SK-N-SH (cell line): ENCODE data around the gene ZNF79. TPM values are rescaled to one million over a fixed set of nuclear protein-coding genes. Genes with fewer than 3 reads are reported as not detected.

Source experiments
- CTCF ChIA-PET: fragments of 300-600, 350-600 bp; formaldehyde crosslinking; extraction: SDS; loops from one replicate; lab custom pipeline; 2021; lab: Yijun Ruan, JAX
- POLR2A ChIA-PET: fragments of 350-600 bp; sonication (Branson Sonifier 250); formaldehyde crosslinking; extraction: SDS; loops from one replicate; lab custom pipeline; 2020; ENCODE audit warnings: antibody characterized with exemption, inconsistent platforms; lab: Yijun Ruan, JAX
- DNase-seq: peaks from one replicate; pipeline ENCODE4 v3.0.0; 2012
- H2AFZ ChIP-seq: fragments of 200-600 bp; sonication (generic); 2 replicates; pipeline ENCODE4 v1.8.1; 2016; ENCODE audit warnings: antibody characterized with exemption, mild to moderate bottlenecking, low read depth
- H3F3A ChIP-seq: fragments of 200-600 bp; sonication (generic); replicated peaks from 2 replicates; pipeline ENCODE3; 2016; ENCODE audit warnings: antibody characterized with exemption, mild to moderate bottlenecking; ENCODE audit not compliant: insufficient read depth
- H3K27ac ChIP-seq, 2 experiments: fragments of 200-500 bp in 1 of 2; fragments of 200-600 bp in 1 of 2; sonication (Bioruptor generic) in 1 of 2; sonication (generic), shearing (Covaris generic) in 1 of 2; 2 replicates each; pipeline versions ENCODE4 v1.5.1 to v1.6.1; 2014 to 2016; ENCODE audit warnings: low read depth in 2 of 2, inconsistent platforms in 1 of 2, low read length in 1 of 2, mild to moderate bottlenecking in 1 of 2, mixed read lengths in 1 of 2
- H3K27me3 ChIP-seq: fragments of 200-600 bp; sonication (generic), shearing (Covaris generic); 2 replicates; pipeline ENCODE4 v1.6.1; 2016; ENCODE audit warnings: mixed run types; ENCODE audit not compliant: insufficient read depth
- H3K36me3 ChIP-seq, 2 experiments: fragments of 200-500 bp in 1 of 2; fragments of 200-600 bp in 1 of 2; sonication (Bioruptor generic) in 1 of 2; sonication (generic) in 1 of 2; replicated peaks in 1 of 2; 2 replicates each; pipeline versions ENCODE3 to v1.5.1; 2014 to 2016; ENCODE audit warnings: low read length in 1 of 2, mild to moderate bottlenecking in 1 of 2; ENCODE audit not compliant: insufficient read depth in 2 of 2, control insufficient read depth in 1 of 2
- H3K4me1 ChIP-seq, 2 experiments: fragments of 200-500 bp in 1 of 2; fragments of 200-600 bp in 1 of 2; sonication (Bioruptor generic) in 1 of 2; sonication (generic), shearing (Covaris generic) in 1 of 2; 2 replicates each; pipeline versions ENCODE4 v1.5.1 to v1.6.1; 2014 to 2016; ENCODE audit warnings: low read depth in 1 of 2, low read length in 1 of 2, mixed run types in 1 of 2; ENCODE audit not compliant: insufficient read depth in 2 of 2, control insufficient read depth in 1 of 2
- H3K4me2 ChIP-seq: fragments of 200-600 bp; sonication (generic), shearing (Covaris generic); 2 replicates; pipeline ENCODE4 v1.6.1; 2017; ENCODE audit warnings: mixed run types
- H3K4me3 ChIP-seq, 2 experiments: fragments of 200-500 bp in 1 of 2; fragments of 200-600 bp in 1 of 2; sonication (Bioruptor generic) in 1 of 2; sonication (generic), shearing (Covaris generic) in 1 of 2; 2 replicates each; pipeline versions ENCODE4 v1.5.1 to v1.8.1; 2014 to 2016; ENCODE audit warnings: low read depth in 2 of 2, inconsistent platforms in 1 of 2, low read length in 1 of 2, mild to moderate bottlenecking in 1 of 2, mixed read lengths in 1 of 2, moderate library complexity in 1 of 2
- H3K79me2 ChIP-seq: fragments of 200-600 bp; sonication (generic); 2 replicates; pipeline ENCODE4 v1.8.1; 2017; ENCODE audit warnings: mild to moderate bottlenecking; ENCODE audit not compliant: insufficient read depth
- H3K9ac ChIP-seq: fragments of 200-600 bp; sonication (generic); 2 replicates; pipeline ENCODE4 v1.6.1; 2017; ENCODE audit warnings: mixed run types
- H3K9me2 ChIP-seq: fragments of 200-600 bp; sonication (generic); 2 replicates; pipeline ENCODE4 v1.6.1; 2017; ENCODE audit warnings: mixed run types
- H3K9me3 ChIP-seq: fragments of 200-600 bp; sonication (generic); 2 replicates; pipeline ENCODE4 v1.6.1; 2017; ENCODE audit warnings: mixed run types, mild to moderate bottlenecking, moderate library complexity
- H4K20me1 ChIP-seq: fragments of 200-600 bp; sonication (generic); 2 replicates; pipeline ENCODE4 v1.6.1; 2017; ENCODE audit warnings: mild to moderate bottlenecking, mixed run types; ENCODE audit not compliant: insufficient read depth
- CTCF ChIP-seq: fragments of 200-600 bp; sonication (generic); IDR thresholded peaks from 2 replicates; pipeline ENCODE4 v1.6.1; 2017; ENCODE audit warnings: antibody characterized with exemption, mild to moderate bottlenecking, moderate library complexity
- ELF1 ChIP-seq: IDR thresholded peaks from 2 replicates; pipeline ENCODE4 v1.4.0; 2012
- EP300 ChIP-seq, 2 experiments: IDR thresholded peaks; 2 replicates each; pipeline versions ENCODE4 v1.4.0 to v1.6.1; 2012; ENCODE audit warnings: borderline replicate concordance in 1 of 2, low read depth in 1 of 2, low read length in 1 of 2
- EZH2phosphoT487 ChIP-seq: fragments of 200-600 bp; sonication (generic); IDR thresholded peaks from 2 replicates; pipeline ENCODE4 v1.6.1; 2017; ENCODE audit warnings: low read depth, mixed run types, mild to moderate bottlenecking, antibody characterized with exemption, moderate library complexity, borderline replicate concordance
- FOSL2 ChIP-seq: IDR thresholded peaks from 2 replicates; pipeline ENCODE4 v1.4.0; 2012; ENCODE audit warnings: low read depth, mild to moderate bottlenecking, moderate library complexity, borderline replicate concordance
- FOXJ3 ChIP-seq: sonication (generic); formaldehyde crosslinking; IDR thresholded peaks from 2 replicates; pipeline ENCODE4 v1.5.1; 2020; ENCODE audit warnings: mild to moderate bottlenecking, missing genetic modification reagents
- FOXM1 ChIP-seq: IDR thresholded peaks from 2 replicates; pipeline ENCODE4 v1.4.0; 2012; ENCODE audit warnings: low read depth, mild to moderate bottlenecking
- GABPA ChIP-seq: IDR thresholded peaks from 2 replicates; pipeline ENCODE4 v1.4.0; 2012; ENCODE audit warnings: low read depth, mild to moderate bottlenecking
- GATA2 ChIP-seq: sonication (generic); formaldehyde crosslinking; IDR thresholded peaks from 2 replicates; pipeline ENCODE4 v1.5.0; 2020; ENCODE audit warnings: mild to moderate bottlenecking, missing genetic modification reagents
- IRF3 ChIP-seq: fragments of 150-350 bp; IDR thresholded peaks from 2 replicates; pipeline ENCODE4 v1.6.1; 2016; ENCODE audit warnings: mild to moderate bottlenecking, low read depth, low read length
- JUND ChIP-seq: IDR thresholded peaks from 2 replicates; pipeline ENCODE4 v1.4.0; 2012
- MEF2A ChIP-seq: IDR thresholded peaks from 2 replicates; pipeline ENCODE4 v1.4.0; 2012; ENCODE audit warnings: low read depth, borderline replicate concordance
- PBX3 ChIP-seq: IDR thresholded peaks from 2 replicates; pipeline ENCODE4; 2012
- RAD21 ChIP-seq: IDR thresholded peaks from 2 replicates; pipeline ENCODE4 v1.6.1; 2012; ENCODE audit warnings: mild to moderate bottlenecking, low read length
- RCOR1 ChIP-seq: fragments of 150-350 bp; IDR thresholded peaks from 2 replicates; pipeline ENCODE4 v1.6.1; 2017; ENCODE audit warnings: antibody characterized with exemption, low read length
- SIN3A ChIP-seq: IDR thresholded peaks from 2 replicates; pipeline ENCODE4 v1.6.1; 2012; ENCODE audit warnings: low read depth, mild to moderate bottlenecking, low read length, moderate library complexity, borderline replicate concordance
- TAF1 ChIP-seq: IDR thresholded peaks from 2 replicates; pipeline ENCODE4 v1.6.1; 2012; ENCODE audit warnings: low read depth, mild to moderate bottlenecking, low read length, moderate library complexity, borderline replicate concordance
- TEAD4 ChIP-seq: IDR thresholded peaks from 2 replicates; pipeline ENCODE4 v1.4.0; 2012; ENCODE audit warnings: mild to moderate bottlenecking, borderline replicate concordance; ENCODE audit not compliant: insufficient read depth
- USF1 ChIP-seq: IDR thresholded peaks from 2 replicates; pipeline ENCODE4 v1.4.0; 2012; ENCODE audit warnings: low read depth, borderline replicate concordance
- YY1 ChIP-seq: IDR thresholded peaks from 2 replicates; pipeline ENCODE4 v1.4.0; 2012; ENCODE audit warnings: low read depth, mild to moderate bottlenecking
- whole genome bisulfite sequencing: methylation state at CpG from one replicate; pipeline ENCODE4 v1.1.6; 2017; ENCODE audit warnings: low lambda C conversion rate; 5-methylcytosine and 5-hydroxymethylcytosine counted together
- polyA plus RNA-seq, 3 experiments: library from polyadenylated mRNA; depleted of rRNA; stranded (reverse); fragments of >200 nt; gene quantifications; 2 replicates each; pipeline ENCODE4 v1.2.3, GENCODE V29; 2012
- TF ChIP-seq, protein P1 (sequence below): fragments of 150-350 bp; IDR thresholded peaks from 2 replicates; pipeline ENCODE4 v1.6.1; 2017; ENCODE audit warnings: antibody characterized with exemption, low read length, low read depth, borderline replicate concordance
- TF ChIP-seq, protein P2 (sequence below): IDR thresholded peaks from 2 replicates; pipeline ENCODE4 v1.4.0; 2012; ENCODE audit warnings: low read depth

ZNF79 gene
- 4.6 and 5.9 TPM in 2 replicates for polyA plus RNA-seq (2012; rRNA removed)
- polyA plus RNA-seq (2012; cell fraction: cytosol; rRNA removed): 2.3 and 3.5 TPM in 2 replicates
- polyA plus RNA-seq (2012; cell fraction: nucleus; rRNA removed): 15.7 and 16.9 TPM in 2 replicates

DNA sequence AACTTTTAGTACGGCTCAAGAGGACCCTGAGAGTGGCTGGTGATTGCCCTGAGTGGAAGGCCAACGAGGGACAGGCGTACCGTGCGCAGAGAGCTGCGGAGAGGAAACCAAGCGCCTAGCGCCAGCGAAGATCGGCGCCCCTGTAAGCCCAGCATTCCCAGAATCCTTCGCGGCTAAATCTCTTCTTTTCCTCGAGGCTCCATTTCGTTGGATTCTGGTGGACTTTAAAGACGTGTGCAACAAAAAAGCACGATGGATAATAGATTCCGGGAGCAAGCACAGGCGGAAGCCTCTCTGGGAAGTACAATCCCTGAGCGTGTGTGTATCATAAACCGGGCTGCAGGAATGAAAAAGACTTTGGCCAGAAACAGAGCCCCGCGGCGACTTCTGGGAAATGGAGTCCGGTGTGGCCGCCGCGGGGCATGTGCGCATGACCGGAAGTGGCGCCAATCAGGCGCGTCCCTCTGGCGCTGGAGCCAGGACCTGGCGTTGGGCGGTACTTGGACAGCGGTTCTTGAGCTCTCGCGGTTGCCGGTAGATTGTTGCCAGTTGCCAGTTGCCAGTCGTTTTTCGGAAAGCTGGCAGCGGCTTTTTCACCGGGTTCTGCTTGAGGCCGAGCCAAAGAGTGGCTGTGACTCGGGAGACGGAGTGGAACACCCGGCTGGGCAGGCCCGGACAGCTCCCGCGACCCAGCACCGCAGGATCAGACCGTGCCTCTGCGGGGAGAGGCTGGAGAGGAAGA lies at the start of gene ZNF79:
ZNF79 (plus strand) TSS at position 449 of the 742 bp plus-strand sequence. CDS start 406 bp downstream, outside the sequence.
- Histone ChIP-seq H3K9me2 (no peaks in the 10 kb centered on the region), H3K9ac (peak within 1 kb of the TSS; percentile 72), H3K4me1 (peaks cover 7 to 18% of the 10 kb centered on the region in 2 experiments; a peak in 3 of 4 replicates), H3K79me2 (peaks cover 67% of the 10 kb centered on the region), H2AFZ (peak within 1 kb of the TSS; percentile 93), H4K20me1 (peaks cover 10% of the 10 kb centered on the region; the same call in 1 of the 2 replicates), H3K27me3 (no peaks in the 10 kb centered on the region), H3K4me3 (peak within 1 kb of the TSS; percentile 90 to 97), H3K27ac (peak within 1 kb of the TSS; percentile 82 to 98), H3K9me3 (no peaks in the 10 kb centered on the region), H3K36me3 (peaks cover 9 to 12% of the 10 kb centered on the region in 2 experiments), H3K4me2 (peak within 1 kb of the TSS; percentile 91), H3F3A (peaks cover 4% of the 10 kb centered on the region)
- POLR2A ChIA-PET: interaction anchor here (1.0 to 2.2 kb wide), 5 partner anchors 9 to 361 kb away, joined by 3 to 12 read pairs (median 4); partner anchors contain the start of genes CDK9 and SLC2A8
- CTCF ChIA-PET: interaction anchor here (0.9 to 1.7 kb wide), 3 partner anchors 13 to 209 kb away, joined by 3 to 5 read pairs (median 3); no protein-coding TSS in a partner anchor
- under 1% methylated on average over 36 of the region's 54 CpGs for WGBS
- DNase-seq: peak; percentile 95
- no peak for TF ChIP-seq CTCF
- TF ChIP-seq YY1: peak; percentile 79; the same call in 1 of the 2 replicates
- no peak for TF ChIP-seq JUND
- TF ChIP-seq FOSL2: no peak
- TF ChIP-seq FOXM1: no peak
- TF ChIP-seq PBX3: no peak
- TF ChIP-seq SIN3A: peak; percentile 91
- TF ChIP-seq RAD21: no peak; the same call in 1 of the 2 replicates
- peak; percentile 82 for TF ChIP-seq GABPA
- TF ChIP-seq USF1: 0 out of 2 replicates have a peak, but pooled peaks have one; percentile 16
- TF ChIP-seq TEAD4: 0 out of 2 replicates have a peak, but pooled peaks have one; percentile 5
- TF ChIP-seq FOXJ3 (CRISPR knock-in tag): no peak
- TF ChIP-seq EZH2phosphoT487: no peak
- TF ChIP-seq, protein P1, sequence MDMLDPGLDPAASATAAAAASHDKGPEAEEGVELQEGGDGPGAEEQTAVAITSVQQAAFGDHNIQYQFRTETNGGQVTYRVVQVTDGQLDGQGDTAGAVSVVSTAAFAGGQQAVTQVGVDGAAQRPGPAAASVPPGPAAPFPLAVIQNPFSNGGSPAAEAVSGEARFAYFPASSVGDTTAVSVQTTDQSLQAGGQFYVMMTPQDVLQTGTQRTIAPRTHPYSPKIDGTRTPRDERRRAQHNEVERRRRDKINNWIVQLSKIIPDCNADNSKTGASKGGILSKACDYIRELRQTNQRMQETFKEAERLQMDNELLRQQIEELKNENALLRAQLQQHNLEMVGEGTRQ: no peak
- TF ChIP-seq TAF1: peak; percentile 47
- TF ChIP-seq GATA2 (CRISPR knock-in tag): no peak
- TF ChIP-seq IRF3: no peak
- no peak for TF ChIP-seq RCOR1
- peak; percentile 77 for TF ChIP-seq ELF1
- TF ChIP-seq MEF2A: no peak
- TF ChIP-seq, protein P2, sequence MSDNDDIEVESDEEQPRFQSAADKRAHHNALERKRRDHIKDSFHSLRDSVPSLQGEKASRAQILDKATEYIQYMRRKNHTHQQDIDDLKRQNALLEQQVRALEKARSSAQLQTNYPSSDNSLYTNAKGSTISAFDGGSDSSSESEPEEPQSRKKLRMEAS: peak; percentile 80; the same call in 1 of the 2 replicates
- no peak for TF ChIP-seq EP300 (IDR thresholded peaks at IDR 0.05; ENCODE audit: borderline replicate concordance in 1 of 2, low read depth in 1 of 2, low read length in 1 of 2)
